ENCODE measurements around the gene EXPH5.
"Not testable (repeated sequence)": the region's sequence is repeated elsewhere in the genome, so short reads cannot be mapped to it uniquely, and the experiment has no call there.

Gene EXPH5, protein sequence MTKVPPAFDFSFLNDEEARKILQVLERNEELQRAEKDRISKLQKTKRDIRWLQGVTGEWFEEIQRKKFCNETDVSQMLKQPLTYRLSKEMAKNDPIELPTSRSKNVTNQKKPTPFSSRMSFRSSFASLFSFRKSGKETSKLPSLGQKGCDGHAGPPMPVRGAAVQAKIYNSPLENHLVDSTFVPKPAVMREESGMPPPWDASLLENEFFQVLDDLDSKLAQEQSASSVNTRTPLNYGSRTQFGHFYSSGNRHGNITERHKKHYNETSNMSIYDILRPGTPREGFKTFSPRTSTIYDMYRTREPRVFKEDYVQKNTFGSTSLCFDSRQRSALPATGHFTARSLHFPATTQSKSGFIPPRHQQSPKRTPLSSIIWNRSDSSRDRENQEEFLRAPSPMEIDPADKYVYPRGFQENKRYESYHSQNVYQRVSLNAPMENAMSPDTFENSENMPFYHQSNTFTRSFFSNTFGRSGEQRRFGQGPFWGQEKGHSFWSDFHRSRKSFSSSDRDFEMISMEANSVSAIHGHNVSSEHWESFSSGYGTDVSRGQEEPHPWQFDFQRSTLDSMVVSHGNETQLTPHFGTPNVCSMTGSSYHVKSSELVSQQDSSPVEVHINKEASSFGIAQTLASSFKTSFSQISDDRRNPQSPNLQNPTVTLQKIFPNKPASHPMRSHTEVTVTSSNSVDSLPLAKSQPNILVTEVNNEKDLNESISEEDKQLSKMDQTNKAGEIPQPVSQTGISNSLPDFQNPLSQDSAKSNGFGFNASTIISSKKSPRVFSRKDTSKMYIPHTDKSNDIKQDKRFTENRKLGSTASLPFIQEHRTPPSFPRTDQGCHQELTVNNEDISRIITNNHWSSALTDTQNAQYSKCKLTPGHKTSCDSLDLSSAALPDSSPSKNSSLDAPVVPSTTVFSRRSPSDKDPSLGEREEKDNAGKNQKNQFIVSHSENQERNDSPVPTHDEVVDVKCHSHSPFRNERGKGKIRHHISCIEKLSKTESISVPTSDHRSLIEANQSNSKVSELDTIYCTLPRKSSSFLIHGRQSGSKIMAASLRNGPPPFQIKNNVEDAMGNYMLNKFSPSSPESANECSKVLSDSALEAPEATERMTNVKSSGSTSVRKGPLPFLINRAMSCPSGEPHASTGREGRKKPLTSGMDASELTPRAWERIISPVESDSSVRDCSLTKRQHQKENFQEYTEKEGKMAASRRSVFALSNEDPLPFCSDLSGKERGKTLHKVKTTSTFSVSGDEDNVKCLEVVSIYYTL (N-terminal part only)

DNA sequence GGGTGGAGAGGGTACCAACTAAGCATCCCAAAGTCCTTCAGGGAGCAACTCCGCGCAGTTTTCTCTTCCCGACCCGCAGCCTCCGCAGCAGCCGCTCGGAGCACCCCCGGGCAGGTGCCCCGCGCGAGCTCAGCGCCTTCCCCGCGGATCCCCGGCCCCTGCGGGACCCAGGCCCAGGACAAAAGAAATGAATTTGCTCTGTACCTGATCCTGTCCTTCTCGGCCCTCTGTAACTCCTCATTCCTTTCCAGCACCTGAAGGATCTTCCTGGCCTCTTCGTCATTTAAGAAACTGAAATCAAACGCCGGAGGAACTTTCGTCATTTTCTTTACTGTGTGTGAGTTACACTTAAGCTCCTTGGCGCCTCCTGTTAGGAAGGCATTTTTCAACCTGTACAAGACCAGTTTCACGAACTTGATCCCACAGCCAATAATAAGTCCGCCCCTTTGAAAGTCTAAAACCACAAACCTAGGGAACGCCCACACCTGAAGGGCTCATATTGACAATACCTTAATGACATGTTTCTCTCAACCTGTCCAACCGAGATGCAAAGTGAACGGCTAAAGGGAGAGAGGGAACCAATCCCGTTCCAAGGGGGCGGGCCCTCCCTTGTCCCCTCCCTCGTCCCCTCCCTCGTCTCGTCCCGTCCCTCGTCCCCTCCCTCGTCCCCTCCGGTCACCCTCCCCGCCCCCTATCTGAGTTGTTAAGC, at the start of gene EXPH5:
Gene EXPH5 (minus strand): TSS at position 555 of the 709 bp plus-strand sequence. CDS start 232 bp downstream, at position 323.
- peak; percentile 35 for DNase-seq (ENCODE audit: low spot score)

DNA sequence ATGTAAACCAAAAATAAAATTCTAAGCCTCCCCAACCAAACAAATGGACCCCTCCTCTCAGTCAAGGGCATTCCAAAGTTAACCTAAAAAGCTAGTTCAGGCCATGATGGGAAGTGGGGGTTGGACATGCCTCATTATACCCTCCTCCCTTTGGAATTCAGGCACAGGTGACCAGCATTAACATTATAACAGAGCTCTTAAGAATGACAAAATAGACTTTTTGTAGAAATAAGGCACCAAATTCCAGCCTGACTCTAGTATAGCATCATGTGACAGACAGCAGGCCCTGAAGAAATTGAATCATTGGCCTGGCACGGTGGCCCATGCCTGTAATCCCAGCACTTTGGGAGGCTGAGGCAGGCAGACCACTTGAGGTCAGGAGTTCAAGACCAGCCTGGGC, 48.2 kb upstream of the EXPH5 start:
- DNase-seq (ENCODE audit: low spot score) = not testable (repeated sequence)

DNA sequence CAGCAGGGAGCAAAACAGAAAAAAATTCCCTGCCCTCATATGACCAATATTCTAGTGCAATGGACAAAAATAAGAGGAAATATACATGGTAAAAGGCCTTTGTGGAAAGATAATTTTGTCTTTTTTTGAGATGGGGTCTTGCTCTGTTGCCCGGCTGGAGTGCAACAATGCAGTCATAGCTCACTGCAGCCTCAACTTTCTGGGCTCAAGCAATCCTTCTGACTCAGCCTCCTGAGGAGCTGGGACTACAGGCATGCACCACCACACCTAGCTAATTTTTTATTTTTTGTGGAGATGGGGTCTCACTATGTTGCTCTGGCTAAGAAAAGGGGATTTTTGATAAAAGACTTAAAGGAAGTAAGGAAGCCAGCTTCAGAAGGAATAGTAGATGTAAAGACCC, 45.6 kb upstream of the EXPH5 start:
- no peak for DNase-seq (ENCODE audit: low spot score)

DNA sequence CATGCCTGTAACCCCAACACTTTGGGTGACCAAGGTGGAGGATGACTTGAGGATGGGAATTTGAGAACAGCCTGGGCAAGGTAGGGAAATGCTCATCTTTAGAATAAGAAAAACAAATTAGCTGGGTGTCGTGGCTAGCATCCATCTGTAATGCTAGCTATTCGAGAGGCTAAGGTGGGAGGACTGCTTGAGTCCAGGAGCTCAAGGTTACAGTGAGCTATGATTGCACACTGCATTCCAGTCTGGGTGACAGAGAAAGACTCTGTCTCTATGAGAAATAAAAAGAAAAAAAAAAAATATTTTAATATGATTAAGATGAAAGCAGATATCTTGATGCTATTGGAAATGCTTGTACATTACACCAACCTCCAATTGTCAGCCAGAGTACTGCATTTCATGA, 42.7 kb upstream of the EXPH5 start:
- DNase-seq (ENCODE audit: low spot score) = no peak

DNA sequence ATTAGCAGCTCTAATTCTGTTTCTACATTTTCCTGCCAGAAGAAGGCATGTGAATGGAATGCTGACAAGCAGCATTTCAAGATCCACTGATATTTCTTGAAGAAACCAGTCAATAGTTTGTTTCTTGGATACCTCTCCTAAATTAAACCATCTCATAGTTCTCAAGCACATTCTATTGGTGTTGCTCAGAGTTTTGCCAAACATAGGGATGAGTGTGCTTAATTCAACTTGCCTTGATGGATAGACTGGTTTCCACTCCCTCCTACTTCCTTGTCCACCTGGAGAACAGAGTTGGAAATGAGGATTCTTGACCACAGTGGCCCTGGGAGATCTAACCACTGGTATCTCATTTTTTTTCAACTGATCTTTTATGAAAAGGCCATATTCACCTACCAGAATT, 41.5 kb upstream of the EXPH5 start:
- no peak for DNase-seq (ENCODE audit: low spot score)

GRCh38 chr11:108632041-108632704, 38.6 kb upstream of the EXPH5 start:
- no peak for DNase-seq (ENCODE audit: low spot score)

DNA sequence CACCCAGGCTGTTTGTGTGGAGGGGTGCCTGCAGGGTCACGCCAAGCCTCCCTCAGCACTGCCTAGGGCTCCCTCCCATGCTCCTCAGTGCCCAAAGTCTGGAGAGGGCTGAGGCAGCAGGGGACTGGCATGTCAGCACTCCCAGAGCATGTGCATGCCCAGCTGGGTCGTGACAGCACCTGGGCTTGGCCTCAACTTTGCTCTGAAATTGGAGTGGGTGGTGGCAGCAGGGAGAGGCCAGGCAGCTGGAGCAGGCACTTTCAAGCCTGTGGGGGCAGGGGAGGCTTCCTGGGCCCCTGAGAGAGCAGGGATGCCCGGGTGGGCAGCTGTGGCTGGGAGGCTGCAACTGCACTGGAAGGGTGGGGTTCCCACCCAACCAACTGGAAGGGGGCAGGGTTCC, 35.7 kb upstream of the EXPH5 start:
- DNase-seq (ENCODE audit: low spot score) = no peak

DNA sequence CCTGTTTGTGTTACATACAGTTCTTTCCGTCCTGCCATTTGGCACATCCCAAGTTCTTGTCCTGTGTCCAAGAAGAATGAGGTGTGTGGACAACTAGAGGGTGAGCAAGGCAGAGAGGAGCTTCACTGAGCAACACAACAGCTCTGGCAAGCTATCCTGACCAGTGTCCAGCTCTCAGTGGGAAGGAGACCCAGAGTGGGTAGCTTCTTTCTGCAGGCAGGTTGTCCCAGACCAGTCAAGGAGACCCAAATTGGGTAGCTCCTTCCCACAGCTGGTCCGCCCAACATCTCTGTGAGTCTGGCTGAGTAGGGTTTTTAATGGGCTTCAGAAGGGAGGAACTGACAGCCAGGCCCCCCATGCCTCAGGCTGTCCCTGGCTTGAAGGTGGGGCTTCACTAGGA, 35.2 kb upstream of the EXPH5 start:
- DNase-seq (ENCODE audit: low spot score) = no peak

- DNase-seq (ENCODE audit: low spot score) = no peak
Observed at GRCh38 chr11:108628326-108628725, 34.8 kb upstream of the EXPH5 start.

DNA sequence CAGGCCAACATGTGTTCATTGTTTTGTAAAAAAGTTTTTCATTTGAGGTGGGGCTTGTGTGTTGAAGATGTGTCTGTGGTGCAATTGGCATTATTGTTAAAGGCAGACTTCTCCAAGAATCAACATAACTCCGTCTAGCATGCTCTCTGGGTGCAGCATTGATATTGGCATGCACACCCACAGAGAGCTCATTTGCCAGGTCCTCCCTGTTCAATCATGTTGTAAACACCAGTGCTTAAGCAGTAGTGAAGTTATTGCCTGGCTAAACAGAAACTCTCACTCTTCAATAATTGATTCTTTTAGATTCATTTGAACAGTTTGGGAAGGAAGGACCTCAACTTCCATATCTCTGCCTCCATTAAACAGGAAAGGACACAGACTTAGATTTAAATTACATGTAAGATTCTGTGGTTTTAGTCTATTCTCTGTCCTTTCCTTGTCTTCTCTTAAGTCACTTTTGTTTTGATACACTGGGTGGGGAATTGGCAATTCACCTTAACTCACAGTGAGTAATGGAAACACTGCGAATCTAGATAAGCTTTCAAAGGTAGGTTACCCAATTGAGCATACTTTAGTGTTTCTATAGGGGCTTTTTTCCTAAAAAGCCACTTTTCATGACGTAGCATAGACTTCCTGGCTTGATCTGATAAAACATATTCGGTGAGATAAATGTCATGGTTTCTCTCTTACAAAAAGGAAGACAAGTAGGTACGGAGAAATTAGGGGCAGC, 30.8 kb upstream of the EXPH5 start:
- DNase-seq (ENCODE audit: low spot score) = no peak

GRCh38 chr11:108622341-108622740, 28.8 kb upstream of the EXPH5 start:
- no peak for DNase-seq (ENCODE audit: low spot score)

DNA sequence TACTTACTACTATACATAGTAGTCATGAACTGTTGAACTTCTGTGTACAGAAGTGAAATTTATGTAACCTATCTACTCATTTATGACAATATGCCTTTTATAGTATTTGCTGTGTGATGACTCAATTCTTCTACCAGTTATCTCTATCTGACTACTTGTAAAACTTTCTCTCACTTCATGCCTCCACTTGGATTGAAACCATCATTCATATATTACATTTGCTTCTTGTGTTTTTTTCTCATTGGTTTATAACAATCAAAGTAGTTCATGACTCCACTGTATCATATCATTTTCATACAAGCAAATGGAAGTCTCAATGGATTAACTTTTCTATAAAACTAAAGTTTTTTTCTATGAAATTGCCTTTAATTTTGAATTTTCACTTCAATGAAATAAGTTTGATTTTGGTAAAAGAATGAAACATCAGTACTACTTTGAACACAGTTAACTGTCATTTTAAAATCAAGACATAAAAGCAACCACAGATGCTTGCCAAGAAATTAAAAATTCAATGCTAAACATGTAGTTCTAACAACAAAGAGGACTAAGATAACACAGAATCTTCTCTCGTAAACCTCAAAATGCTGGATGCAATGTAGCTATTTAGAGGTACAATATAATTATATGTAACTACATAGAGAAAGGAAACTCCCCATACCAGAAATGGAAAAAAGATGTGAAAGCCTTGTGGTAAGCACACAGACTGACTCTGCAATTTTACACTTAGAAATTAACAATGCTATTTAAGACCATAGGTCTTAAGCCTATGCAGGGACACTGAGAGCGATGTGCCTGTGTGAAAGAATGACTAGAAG, 27.6 kb upstream of the EXPH5 start:
- DNase-seq (ENCODE audit: low spot score) = peak; percentile 75

DNA sequence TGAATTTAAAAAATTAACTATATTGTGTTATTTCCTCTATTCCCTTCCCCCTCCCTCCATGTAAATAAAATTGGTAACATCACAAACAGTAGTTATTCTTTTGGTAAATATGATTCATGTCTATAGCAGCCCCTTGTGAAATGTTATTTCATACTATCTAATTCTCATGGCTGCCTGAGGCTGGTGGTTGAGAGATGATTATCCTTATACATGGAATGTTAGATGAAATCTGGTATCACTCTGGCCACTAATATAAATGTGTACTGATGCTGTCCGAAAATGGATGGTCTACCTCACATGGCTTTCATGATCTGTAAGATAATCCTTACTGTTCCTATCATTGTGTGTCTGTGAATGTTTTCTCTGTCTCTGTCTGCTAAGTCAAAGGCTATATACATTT, 25.0 kb upstream of the EXPH5 start:
- DNase-seq (ENCODE audit: low spot score) = no peak

DNA sequence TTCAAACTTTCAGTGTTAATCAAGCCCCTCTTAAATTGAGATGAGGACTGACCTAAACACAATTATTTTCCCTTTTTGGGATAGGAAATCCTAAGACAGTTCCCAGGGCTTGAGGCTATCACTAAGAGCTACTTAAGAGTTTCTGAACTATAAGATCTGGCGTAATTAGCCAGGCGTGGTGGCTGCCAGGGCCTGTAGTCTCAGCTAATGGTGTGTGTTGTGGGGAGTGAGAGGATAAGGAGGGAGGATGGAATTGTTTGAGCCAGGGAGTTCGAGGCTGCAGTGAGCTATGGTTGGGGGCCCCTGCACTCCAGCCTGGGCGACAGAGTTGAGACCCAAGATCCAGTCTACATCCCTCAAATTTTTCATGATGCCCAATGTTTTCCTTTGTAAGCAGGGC, 23.5 kb upstream of the EXPH5 start:
- DNase-seq (ENCODE audit: low spot score) = no peak

- no peak for DNase-seq (ENCODE audit: low spot score)
Observed at GRCh38 chr11:108616549-108616948, 23.0 kb upstream of the EXPH5 start.

DNA sequence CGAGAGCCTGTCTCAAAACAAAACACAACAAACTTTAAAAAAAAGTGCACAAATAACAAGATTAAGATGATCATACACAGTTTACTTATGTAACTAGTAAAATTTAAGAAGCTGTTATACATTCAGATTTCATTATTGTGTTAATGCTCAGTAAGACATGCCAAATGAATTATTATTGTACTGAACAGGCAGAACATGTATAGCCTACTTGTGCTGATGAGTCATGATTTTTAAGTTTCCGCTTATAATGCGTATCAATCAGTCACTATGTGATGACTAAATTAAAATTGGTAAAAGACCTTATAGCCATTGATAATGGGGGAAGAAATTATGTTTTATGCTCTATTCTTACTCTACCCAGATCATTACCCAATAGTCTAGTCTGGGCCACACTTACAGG, 20.5 kb upstream of the EXPH5 start:
- no peak for DNase-seq (ENCODE audit: low spot score)

DNA sequence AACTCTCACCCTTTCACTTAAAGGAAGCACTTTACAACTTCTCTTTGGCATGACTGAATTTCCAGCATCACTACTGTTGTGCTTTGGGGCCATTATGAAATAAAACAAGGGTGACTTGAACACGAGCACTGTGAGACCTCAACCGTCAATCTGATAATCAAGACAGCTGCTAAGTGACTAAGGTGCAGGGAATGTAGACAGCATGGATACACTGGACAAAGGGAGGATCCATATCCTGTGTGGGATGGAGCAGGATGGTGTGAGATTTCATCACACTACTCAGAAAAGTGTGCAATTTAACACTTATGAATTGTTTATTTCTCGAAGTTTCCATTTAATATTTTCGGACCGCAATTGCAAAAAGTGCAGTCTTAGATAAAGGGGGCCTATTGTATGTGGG, 16.1 kb upstream of the EXPH5 start:
- no peak for DNase-seq (ENCODE audit: low spot score)

DNA sequence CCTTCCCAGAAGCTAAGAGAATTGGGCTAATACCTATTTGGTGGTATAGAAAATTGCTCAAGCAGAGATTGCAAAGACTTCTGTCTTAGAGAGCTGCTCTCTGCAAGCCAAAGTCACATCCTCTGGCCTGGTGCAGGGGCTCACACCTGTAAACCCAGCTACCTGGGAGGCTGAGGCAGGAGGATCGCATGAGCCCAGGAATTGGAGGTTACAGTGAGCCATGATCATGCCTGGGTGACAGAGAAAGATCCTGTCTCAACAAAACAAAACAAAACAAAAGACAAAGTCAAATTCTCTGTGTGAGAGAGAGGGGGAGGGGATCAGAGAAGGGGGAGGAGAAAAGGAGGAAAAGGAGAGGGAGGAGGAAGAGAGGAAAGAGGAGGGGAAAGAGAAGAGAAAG, 15.0 kb upstream of the EXPH5 start:
- no peak for DNase-seq (ENCODE audit: low spot score)

- DNase-seq (ENCODE audit: low spot score) = no peak
Observed at GRCh38 chr11:108606495-108607160, 13.1 kb upstream of the EXPH5 start.
